GM18511 (cell line): ENCODE measurements around the gene OR56B1.

Experiments
- ATAC-seq: cut with Tn5 transposase; IDR thresholded peaks from one replicate; pipeline ENCODE4 v1.9.1; 2021; ENCODE audit warnings: mild to moderate bottlenecking, moderate library complexity; ENCODE audit not compliant: unreplicated experiment

The OR56B1 gene

GRCh38 chr11:5726351-5726750 is 9.9 kb upstream of the OR56B1 start:
- no peak for ATAC-seq

- no peak for ATAC-seq
These were observed 8.6 kb upstream of the OR56B1 start for GRCh38 chr11:5727691-5728090.

GRCh38 chr11:5737091-5737490 is 843 bp downstream of the OR56B1 start:
- ATAC-seq: no peak

- no peak for ATAC-seq
These were observed 1.6 kb downstream of the OR56B1 start for GRCh38 chr11:5737670-5738392.

GRCh38 chr11:5738431-5738830 is 2.2 kb downstream of the OR56B1 start:
- no peak for ATAC-seq

- no peak for ATAC-seq
These were observed 10.4 kb downstream of the OR56B1 start for GRCh38 chr11:5746614-5747013.

GRCh38 chr11:5749836-5750235 is 13.6 kb downstream of the OR56B1 start:
- no peak for ATAC-seq

GRCh38 chr11:5753943-5754342 is 17.7 kb downstream of the OR56B1 start, which contains the start of gene OR52N4:
Gene OR52N4 (plus strand): TSS chr11:5754243. CDS start chr11:5754741, 498 bp downstream.
- ATAC-seq: no peak

GRCh38 chr11:5767056-5767455 is 30.8 kb downstream of the OR56B1 start:
- no peak for ATAC-seq

GRCh38 chr11:5783255-5783654 is 47.0 kb downstream of the OR56B1 start, which contains the start of gene OR52N5:
Gene OR52N5 (minus strand): TSS chr11:5783355. CDS start chr11:5778634, 4,721 bp downstream.
- no peak for ATAC-seq
